Right lobe of liver (tissue), 6 donors: ENCODE measurements around the gene FBXW10. TPM values are rescaled to one million over a fixed set of nuclear protein-coding genes. Genes with fewer than 3 reads are reported as not detected.
"Not testable (repeated sequence)": the region's sequence is repeated elsewhere in the genome, so short reads cannot be mapped to it uniquely, and the experiment has no call there.

Source experiments
- ATAC-seq, 4 donors: fragments of 200-7000 bp; cut with Tn5 transposase; one replicate each; pipeline ENCODE4 v1.9.1; 2020; ENCODE audit warnings: mild to moderate bottlenecking in 4 of 4, moderate library complexity in 4 of 4
- DNase-seq, 3 donors: peaks; one replicate each; pipeline ENCODE4 v3.0.0-alpha.2; 2020
- H3K27ac ChIP-seq, 3 donors: fragments of 200-600 bp; one replicate each; pipeline ENCODE4 v1.8.0; 2022
- H3K27me3 ChIP-seq, 2 donors: fragments of 200-600 bp; one replicate each; pipeline ENCODE4 v1.8.0; 2022
- H3K36me3 ChIP-seq, 4 donors: fragments of 200-600 bp; sonication (generic) in 1 of 4; one replicate each; pipeline versions ENCODE4 v1.5.1 to v1.8.0; 2017 to 2022; ENCODE audit warnings: control low read depth in 1 of 4
- H3K4me1 ChIP-seq, 4 donors: fragments of 200-600 bp; sonication (generic) in 1 of 4; one replicate each; pipeline versions ENCODE4 v1.5.1 to v1.8.0; 2017 to 2022; ENCODE audit warnings: control low read depth in 1 of 4
- H3K4me3 ChIP-seq, 3 donors: fragments of 200-600 bp; one replicate each; pipeline ENCODE4 v1.8.0; 2022
- H3K9me3 ChIP-seq, 4 donors: fragments of 200-600 bp; sonication (generic) in 1 of 4; one replicate each; pipeline versions ENCODE4 v1.5.1 to v1.8.0; 2017 to 2022; ENCODE audit warnings: control low read depth in 1 of 4
- CTCF ChIP-seq, 4 donors: fragments of 200-600 bp in 3 of 4; fragments of 450-650 bp in 1 of 4; IDR thresholded peaks; one replicate each; pipeline versions ENCODE4 v1.5.1 to v1.8.0; 2016 to 2022; ENCODE audit warnings: antibody characterized with exemption in 4 of 4, mild to moderate bottlenecking in 2 of 4
- WGBS: methylation state at CpG from one replicate; pipeline ENCODE4 v1.1.6; 2018; ENCODE audit warnings: low coverage, low lambda C conversion rate; ENCODE audit not compliant: insufficient coverage; ENCODE audit errors: missing lambda C conversion rate; 5-methylcytosine and 5-hydroxymethylcytosine counted together
- intact Hi-C, 2 donors: fragments of 100-400 bp; cut with DNase I; formaldehyde crosslinking; loops; one replicate each; pipeline versions ENCODE4 v1.11.2 to v1.14.1; 2022
- long read RNA-seq: library from polyadenylated mRNA; unstranded; transcript quantifications from one replicate; pipeline ENCODE4 v2.0.0, GENCODE V29; 2019
- total RNA-seq, 6 experiments: library from RNA; depleted of rRNA in 2 of 6; stranded (reverse); fragments of >200 nt in 2 of 6; fragmentation: NEBNext Ultra II Directional in 3 of 6; extraction: Animal tissue kit (Norgen Biotek cat#: 25700) in 3 of 6; gene quantifications; one replicate each; pipeline versions ENCODE4 v1.1.0 to v1.2.4, GENCODE V29; 2016 to 2023
- donor health status: DM: no; HTN: yes; CAD: no.
- donor health status: DM: no; HTN: no; CAD: no.
- donor health status: DM: no; HTN: no; CAD: no.
- donor health status: DM: no; HTN: yes; CAD: no.
- donor health status: DM: no; HTN: yes; CAD: no.

Gene FBXW10
- 1 to 10 TPM in 1 of 6 experiments, under 1 TPM in 4, not detected in 1; 0.12 to 1.0 (median 0.31) TPM for total RNA-seq
- long read RNA-seq, partial matches to known transcripts, result 0 of 1 reads
- long read RNA-seq, other reads (novel, unspliced or antisense), result 1 of 1 reads

GRCh38 chr17:18743699-18744421 is at the start of gene FBXW10:
Gene FBXW10, plus strand, starts transcription at chr17:18744054. Its CDS starts 191 bp downstream, at chr17:18744245.
- H3K4me1 ChIP-seq, H3K4me3 ChIP-seq, H3K36me3 ChIP-seq, ATAC-seq, DNase-seq, intact Hi-C loops, H3K9me3 ChIP-seq, H3K27ac ChIP-seq, H3K27me3 ChIP-seq: not testable (repeated sequence)
- WGBS, result 47% methylated on average over 4 of the region's 10 CpGs

GRCh38 chr17:18695143-18695542 is 48.7 kb upstream of the FBXW10 start:
- H3K4me3 ChIP-seq, ATAC-seq, H3K27me3 ChIP-seq, H3K27ac ChIP-seq, DNase-seq, H3K9me3 ChIP-seq, H3K4me1 ChIP-seq, intact Hi-C loops, H3K36me3 ChIP-seq: not testable (repeated sequence)
- WGBS, result no CpG with 5 or more reads among the region's 2 CpGs

- H3K27me3 ChIP-seq, H3K9me3 ChIP-seq, ATAC-seq, intact Hi-C loops, H3K36me3 ChIP-seq, H3K4me1 ChIP-seq, DNase-seq, H3K27ac ChIP-seq: not testable (repeated sequence)
- peak overlapping the region; percentile 50 to 61 (median 55) for H3K4me3 ChIP-seq
- 54% methylated on average over 7 of the region's 8 CpGs for WGBS
Observed at GRCh38 chr17:18698473-18699103, 45.3 kb upstream of the FBXW10 start.

GRCh38 chr17:18705955-18706354 is 37.9 kb upstream of the FBXW10 start:
- intact Hi-C loops, H3K27me3 ChIP-seq, H3K4me1 ChIP-seq, H3K36me3 ChIP-seq, H3K9me3 ChIP-seq, ATAC-seq, H3K27ac ChIP-seq, DNase-seq, H3K4me3 ChIP-seq: not testable (repeated sequence)
- 88% methylated on average over 3 of the region's 3 CpGs for WGBS

GRCh38 chr17:18708215-18708614 is 35.6 kb upstream of the FBXW10 start:
- intact Hi-C loops, H3K4me1 ChIP-seq, H3K27ac ChIP-seq, DNase-seq, H3K36me3 ChIP-seq, H3K27me3 ChIP-seq, H3K9me3 ChIP-seq, H3K4me3 ChIP-seq: not testable (repeated sequence)
- 91% methylated on average over 3 of the region's 3 CpGs for WGBS
- ATAC-seq, result peak in 1 of 4 donors; percentile 30

- H3K36me3 ChIP-seq, intact Hi-C loops, H3K9me3 ChIP-seq, H3K4me3 ChIP-seq, H3K4me1 ChIP-seq, H3K27me3 ChIP-seq, H3K27ac ChIP-seq: not testable (repeated sequence)
- TF ChIP-seq CTCF (IDR thresholded peaks at IDR 0.05), result peak; percentile 40 to 65 (median 60)
- DNase-seq (peak; percentile 48 to 65 (median 60)), ATAC-seq (peak; percentile 88 to 94 (median 90))
- WGBS, result 4% methylated on average over 7 of the region's 7 CpGs
Observed at GRCh38 chr17:18712354-18712999, 31.4 kb upstream of the FBXW10 start.

- DNase-seq, intact Hi-C loops, H3K9me3 ChIP-seq, H3K36me3 ChIP-seq, H3K4me1 ChIP-seq, H3K27me3 ChIP-seq, H3K27ac ChIP-seq, H3K4me3 ChIP-seq: not testable (repeated sequence)
- WGBS, result 47% methylated on average over 2 of the region's 9 CpGs
- peak in 1 of 4 donors; percentile 30 for ATAC-seq
Observed at GRCh38 chr17:18718643-18719427, 25.0 kb upstream of the FBXW10 start.

- H3K27ac ChIP-seq, H3K4me1 ChIP-seq, intact Hi-C loops, H3K9me3 ChIP-seq, H3K4me3 ChIP-seq, H3K27me3 ChIP-seq, DNase-seq, ATAC-seq, H3K36me3 ChIP-seq: not testable (repeated sequence)
- WGBS, result 75% methylated on average over 6 of the region's 12 CpGs
Observed at GRCh38 chr17:18719428-18720110, 24.3 kb upstream of the FBXW10 start.

GRCh38 chr17:18721775-18722547 is 21.9 kb upstream of the FBXW10 start:
- H3K27ac ChIP-seq, H3K4me1 ChIP-seq, H3K27me3 ChIP-seq, DNase-seq, H3K36me3 ChIP-seq, H3K9me3 ChIP-seq, intact Hi-C loops: not testable (repeated sequence)
- H3K4me3 ChIP-seq, result peak overlapping the region in 1 of 3 donors; percentile 29
- ATAC-seq, result peak in 3 of 4 donors; percentile 68 to 83 (median 79)
- 82% methylated on average over 1 of the region's 12 CpGs for WGBS
